GM18498 (cell line): ENCODE data around the gene PRPF6.
"Not testable (repeated sequence)": the region's sequence is repeated elsewhere in the genome, so short reads cannot be mapped to it uniquely, and the experiment has no call there.

Experiments
- ATAC-seq: cut with Tn5 transposase; IDR thresholded peaks from one replicate; pipeline ENCODE4 v1.9.1; 2021; ENCODE audit warnings: mild to moderate bottlenecking, moderate library complexity; ENCODE audit not compliant: unreplicated experiment

PRPF6 gene

DNA sequence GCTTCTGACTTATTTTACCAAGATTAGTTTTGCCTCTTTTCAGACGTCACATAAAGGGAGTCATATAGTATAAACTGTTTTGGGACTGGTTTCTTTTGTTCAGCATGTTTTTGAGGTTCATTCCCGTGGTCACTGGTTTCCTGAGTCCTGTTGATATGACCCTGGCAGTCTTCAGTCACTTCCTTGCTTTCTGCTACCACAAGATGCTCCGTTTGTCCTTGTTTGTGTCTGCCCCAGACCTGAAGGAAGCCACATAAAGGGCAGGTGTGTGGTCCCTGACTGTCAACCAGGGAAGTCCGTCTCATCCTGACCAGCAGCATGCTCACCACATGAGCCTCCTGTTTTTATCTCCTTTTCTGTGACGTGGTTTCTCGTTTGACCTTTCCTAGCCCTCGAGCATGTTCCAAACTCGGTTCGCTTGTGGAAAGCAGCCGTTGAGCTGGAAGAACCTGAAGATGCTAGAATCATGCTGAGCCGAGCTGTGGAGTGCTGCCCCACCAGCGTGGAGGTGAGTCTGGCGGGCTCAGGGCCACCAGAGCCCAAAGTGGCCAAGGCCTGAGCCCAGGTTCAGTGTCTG is 29.0 kb downstream of the PRPF6 start:
- no peak for ATAC-seq

DNA sequence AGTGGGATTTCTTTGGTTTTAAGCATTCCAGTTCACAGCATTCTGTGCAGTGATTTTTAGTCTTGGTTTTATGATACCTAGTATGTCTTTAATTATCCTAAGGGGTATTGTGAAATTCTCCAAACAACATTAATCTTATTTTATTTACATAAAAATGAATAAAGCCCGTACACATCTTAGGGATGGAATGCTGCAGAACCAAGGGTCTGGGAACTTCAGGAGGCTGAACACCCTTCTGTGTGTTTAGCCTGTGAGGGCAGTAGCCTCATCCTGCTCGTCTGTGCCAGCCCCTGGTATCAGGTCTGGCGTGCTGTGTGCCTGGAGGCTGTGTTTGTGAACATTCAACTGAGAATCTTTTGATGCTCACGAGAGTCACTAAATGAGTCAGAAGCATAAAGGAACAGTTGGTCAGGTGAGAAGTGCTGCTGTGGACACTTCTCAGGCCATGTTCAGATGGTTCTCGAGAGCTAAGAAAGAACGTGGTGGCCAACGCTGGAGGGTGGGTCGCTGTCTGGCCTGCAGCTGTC is 29.8 kb downstream of the PRPF6 start:
- ATAC-seq: peak; percentile 54

DNA sequence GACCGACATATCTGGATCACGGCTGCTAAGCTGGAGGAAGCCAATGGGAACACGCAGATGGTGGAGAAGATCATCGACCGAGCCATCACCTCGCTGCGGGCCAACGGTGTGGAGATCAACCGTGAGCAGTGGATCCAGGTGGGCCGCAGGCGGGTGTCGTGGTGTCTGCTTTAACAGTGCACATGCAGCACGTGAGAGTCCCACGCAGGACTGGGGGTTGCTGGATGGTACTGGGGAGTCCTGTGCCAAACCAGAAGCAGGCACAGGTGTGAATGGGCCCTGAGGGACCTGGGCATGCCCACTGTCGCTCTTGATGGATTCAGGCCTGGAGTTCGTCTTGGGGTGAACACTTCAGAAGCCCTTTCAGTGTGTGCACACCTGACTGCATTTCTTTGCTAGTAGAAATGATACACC is 30.4 kb downstream of the PRPF6 start:
- peak; percentile 33 for ATAC-seq

DNA sequence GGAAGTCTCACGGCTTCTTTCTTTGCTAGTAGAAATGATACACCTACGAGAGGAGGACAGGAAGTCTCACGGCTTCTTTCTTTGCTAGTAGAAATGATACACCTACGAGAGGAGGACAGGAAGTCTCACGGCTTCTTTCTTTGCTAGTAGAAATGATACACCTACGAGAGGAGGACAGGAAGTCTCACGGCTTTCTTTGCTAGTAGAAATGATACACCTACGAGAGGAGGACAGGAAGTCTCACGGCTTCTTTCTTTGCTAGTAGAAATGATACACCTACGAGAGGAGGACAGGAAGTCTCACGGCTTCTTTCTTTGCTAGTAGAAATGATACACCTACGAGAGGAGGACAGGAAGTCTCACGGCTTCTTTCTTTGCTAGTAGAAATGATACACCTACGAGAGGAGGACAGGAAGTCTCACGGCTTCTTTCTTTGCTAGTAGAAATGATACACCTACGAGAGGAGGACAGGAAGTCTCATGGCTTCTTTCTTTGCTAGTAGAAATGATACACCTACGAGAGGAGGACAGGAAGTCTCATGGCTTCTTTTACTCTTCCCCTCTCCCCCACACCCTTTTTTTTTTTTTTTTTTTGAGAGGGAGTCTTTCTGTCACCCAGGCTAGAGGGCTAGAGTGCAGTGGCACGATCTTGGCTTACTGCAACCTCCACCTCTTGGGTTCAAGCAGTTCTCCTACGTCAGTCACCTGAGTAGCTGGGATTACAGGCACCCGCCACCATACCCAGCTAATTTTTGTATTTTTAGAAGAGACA is 31.6 kb downstream of the PRPF6 start:
- not testable (repeated sequence) for ATAC-seq

DNA sequence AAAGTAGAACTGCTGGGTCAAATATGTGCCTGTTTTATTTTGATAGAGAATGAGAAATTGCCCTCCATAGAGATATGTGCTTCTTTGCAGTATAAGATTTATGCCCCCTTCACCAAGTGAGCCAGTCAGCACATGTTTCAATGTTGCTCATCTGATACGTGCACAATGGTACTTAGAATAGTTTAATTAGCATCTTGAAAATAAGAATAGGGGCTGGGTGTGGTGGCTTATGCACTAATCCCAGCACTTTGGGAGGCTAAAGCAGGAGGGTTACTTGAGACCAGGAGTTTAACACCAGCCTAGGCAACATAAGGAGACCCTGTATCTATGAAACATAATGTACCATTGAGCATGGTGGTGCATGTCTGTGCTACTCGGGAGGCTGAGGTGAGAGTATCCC is 34.7 kb downstream of the PRPF6 start:
- ATAC-seq: no peak

DNA sequence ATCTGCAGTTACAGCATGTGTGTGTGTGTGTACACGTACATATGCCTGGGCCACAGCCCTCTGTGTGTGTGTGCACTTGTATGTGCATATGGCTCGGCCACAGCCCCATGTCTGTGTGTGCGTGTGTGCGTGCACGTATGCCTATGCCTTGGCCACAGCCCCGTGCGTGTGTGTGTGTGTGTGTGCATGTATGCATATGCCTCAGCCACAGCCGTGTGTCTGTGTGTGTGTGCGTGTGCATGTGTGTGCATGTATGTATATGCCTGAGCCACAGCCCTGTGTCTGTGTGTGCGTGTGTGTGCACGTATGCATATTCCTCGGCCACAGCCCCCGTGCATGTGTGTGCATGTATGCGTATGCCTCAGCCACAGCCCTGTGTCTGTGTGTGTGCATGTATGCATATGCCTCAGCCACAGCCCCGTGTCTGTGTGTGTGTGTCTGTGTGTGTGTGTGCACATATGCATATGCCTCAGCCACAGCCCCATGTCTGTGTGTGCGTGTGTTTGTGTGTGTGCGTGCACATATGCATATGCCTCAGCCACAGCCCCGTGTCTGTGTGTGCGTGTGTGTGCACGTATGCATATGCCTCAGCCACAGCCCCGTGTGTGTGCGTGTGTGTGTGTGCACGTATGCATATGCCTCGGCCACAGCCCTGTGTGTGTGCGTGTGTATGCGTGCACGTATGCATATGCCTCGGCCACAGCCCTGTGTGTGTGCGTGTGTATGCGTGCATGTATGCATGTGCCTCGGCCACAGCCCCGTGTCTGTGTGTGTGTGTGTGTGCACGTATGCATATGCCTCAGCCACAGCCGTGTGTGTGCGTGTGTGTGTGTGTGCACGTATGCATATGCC is 40.4 kb downstream of the PRPF6 start:
- ATAC-seq: no peak

DNA sequence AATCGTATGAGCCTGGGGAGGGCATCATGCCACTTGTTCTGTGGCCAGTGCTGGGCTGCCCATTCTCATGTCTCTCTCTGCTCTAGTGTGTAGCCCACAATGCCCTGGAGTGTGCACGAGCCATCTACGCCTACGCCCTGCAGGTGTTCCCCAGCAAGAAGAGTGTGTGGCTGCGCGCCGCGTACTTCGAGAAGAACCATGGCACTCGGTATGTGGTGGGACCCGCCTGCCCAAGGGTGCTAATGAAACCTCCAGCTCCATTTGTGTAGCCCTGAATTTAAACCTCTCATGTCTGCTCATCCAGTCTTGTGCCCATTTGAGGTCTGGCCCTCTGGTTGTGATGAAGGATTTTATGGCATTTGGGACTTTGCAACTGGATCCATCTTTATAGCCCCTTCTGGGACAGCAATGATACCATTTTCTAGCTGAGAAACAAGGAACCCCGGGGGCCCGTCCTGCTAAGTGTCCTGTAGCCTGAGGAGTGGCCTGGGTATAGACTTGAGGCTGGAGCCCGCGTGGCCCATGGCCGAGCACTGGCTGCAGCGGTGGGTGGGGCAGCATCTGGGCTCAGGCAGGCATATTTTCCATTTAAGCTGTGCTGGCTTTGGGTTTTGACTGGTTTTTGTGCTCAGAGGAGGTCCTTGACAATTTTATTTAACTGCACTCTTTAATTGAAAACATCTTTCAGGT is 41.9 kb downstream of the PRPF6 start:
- ATAC-seq: no peak

DNA sequence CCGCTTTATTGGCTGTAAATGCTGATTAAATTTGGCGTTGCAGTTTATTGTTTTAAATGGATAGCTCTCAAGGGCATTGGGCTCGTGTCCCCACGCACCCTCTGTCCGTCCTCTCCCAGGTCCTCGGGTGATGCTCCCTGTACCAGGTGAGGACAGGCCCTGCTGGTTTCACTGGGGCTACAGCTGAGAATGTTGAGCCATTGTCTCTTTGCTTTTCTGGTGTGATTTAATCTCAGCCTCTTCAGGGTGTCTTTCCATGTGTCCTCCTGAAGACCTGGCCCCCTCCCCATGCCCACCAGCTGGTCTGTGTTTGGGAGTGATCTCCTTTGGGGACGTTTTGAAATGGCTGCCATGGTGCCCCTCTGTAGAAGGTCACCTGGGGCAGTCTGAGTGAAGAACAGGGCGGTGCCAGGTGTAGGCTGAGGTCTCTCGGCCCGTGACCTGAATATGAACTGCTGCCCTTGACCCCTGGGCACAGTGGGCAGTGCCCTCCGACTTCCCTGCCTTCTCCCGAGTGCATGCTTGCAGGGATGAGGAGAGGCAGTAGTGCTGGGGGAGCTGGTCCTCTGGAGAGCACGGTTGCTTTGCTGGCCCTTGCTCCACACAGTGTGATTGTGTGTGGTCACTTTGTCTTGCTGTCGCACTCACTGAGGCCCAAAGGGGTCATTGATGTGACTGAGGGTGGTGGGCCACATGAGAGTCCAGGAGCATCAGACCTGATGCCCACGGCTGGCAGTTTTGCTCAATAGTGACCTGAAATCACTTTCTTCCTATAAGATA is 42.6 kb downstream of the PRPF6 start:
- ATAC-seq: no peak

DNA sequence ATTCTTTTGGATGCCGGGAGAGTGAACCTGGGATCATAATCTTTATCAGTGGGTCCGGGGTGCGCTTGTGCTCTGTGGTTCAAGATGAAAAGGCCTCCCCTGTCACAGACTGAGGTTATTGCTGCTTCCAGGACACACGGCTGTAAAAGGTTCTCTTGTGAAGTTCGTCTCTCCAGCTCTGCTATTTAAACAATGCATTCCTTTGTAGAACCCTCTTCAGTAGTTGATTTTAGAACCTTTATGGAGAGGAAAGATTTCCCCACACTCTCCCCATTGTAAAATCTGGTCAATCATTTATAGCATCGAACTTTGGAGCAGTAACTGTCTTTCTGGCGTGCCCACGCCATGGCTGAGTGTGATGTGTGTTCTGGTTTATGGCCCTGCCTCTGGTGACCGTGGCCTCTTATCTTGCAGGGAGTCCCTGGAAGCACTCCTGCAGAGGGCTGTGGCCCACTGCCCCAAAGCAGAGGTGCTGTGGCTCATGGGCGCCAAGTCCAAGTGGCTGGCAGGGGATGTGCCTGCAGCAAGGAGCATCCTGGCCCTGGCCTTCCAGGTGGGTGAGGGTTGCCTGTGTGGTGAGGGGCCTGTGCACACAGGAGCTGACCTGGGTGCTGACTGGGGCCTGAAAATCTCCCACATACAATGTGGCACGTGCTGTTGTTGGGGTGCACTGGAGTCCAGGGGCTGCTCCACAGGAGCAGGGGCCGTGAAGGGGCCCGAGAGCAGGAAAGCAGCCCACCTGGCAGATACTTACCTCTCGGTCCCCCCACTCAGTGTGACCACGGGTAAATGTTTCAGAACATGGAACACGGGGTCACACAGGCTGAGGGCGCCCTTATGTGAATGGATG is 43.4 kb downstream of the PRPF6 start:
- no peak for ATAC-seq

DNA sequence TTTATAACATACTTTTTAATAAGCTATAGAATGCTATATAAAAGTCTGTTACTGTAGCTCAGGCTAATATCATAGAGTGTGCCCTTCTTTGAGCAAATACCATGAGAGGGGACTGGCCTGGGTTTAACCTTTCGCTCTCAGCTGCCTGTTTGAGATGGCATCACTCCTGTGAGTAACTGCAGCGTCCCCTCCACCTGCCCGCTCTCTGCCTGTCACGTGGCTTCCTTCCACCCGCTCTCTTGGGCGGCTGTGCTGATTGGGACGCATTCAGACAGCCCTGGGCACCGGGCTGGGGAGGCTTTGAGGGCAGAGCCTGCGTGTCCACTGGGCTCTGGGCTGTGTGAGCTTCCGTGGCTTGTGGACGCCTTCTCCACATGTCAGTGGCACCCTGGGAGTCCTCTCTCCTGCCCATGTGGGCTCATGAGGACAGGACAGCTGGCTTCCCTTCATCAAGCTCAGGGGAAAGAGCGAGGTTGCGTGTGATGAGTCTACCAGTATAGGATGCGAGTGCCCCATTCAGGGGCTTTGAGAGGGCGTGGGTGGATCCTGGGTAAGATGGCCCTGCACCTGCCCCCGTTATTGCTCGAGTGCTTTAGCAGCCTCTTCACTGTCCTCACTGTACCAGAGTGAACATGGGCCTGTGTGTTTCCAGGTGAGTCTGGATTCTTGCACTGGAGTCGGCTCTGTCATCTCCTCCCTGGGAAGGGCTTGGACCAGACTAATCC is 44.3 kb downstream of the PRPF6 start:
- ATAC-seq: no peak

DNA sequence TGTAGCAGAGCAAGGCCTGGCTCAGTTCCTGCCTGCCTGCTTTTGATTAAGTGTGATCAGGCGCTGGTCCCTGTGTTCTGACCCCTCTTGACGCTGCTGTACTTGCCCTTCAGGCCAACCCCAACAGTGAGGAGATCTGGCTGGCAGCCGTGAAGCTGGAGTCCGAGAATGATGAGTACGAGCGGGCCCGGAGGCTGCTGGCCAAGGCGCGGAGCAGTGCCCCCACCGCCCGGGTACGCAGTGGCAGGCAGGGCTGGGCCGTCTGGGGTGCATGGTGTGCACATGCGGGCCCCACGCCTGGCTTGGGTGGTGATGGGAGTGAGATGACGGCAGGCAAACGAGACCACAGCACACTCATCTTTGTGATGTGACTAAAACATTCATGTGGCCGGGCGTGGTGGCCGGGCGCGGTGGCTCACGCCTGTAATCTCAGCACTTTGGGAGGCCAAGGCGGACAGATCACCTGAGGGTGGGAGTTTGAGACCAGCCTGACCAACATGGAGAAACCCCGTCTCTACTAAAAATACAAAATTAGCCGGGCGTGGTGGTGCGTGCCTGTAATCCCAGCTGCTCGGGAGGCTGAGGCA is 45.0 kb downstream of the PRPF6 start:
- ATAC-seq: no peak

DNA sequence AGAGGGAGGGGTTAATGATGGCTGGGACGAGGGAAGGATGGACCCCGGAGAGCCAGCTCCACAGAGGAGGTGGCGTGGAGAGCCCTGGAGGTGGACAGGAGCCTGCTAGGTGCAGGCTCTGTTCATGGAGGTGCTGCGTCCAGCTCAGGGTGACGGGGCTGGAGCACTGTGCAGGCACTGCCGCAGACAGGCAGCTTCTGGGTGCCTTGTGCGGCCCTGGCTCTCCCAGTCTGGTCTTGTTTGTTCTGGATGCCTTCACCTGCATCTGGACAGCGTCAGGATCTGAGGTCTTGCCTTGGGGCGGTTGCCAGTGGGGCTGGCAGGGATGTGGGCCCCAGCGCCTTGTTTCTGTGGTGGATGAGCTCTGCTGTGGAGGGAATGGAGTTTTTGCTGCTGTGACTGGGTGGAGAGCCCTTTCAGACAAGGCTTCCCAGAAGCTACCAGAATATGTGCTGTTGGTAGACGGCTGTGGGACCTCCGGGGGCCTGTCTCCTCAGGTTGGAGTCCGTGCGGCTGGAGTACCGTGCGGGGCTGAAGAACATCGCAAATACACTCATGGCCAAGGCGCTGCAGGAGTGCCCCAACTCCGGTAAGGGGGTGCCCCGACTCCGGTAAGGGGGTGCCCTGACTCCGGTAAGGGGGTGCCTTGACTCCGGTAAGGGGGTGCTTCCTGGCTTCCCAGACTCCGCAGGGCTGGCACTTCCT is 47.2 kb downstream of the PRPF6 start:
- no peak for ATAC-seq

DNA sequence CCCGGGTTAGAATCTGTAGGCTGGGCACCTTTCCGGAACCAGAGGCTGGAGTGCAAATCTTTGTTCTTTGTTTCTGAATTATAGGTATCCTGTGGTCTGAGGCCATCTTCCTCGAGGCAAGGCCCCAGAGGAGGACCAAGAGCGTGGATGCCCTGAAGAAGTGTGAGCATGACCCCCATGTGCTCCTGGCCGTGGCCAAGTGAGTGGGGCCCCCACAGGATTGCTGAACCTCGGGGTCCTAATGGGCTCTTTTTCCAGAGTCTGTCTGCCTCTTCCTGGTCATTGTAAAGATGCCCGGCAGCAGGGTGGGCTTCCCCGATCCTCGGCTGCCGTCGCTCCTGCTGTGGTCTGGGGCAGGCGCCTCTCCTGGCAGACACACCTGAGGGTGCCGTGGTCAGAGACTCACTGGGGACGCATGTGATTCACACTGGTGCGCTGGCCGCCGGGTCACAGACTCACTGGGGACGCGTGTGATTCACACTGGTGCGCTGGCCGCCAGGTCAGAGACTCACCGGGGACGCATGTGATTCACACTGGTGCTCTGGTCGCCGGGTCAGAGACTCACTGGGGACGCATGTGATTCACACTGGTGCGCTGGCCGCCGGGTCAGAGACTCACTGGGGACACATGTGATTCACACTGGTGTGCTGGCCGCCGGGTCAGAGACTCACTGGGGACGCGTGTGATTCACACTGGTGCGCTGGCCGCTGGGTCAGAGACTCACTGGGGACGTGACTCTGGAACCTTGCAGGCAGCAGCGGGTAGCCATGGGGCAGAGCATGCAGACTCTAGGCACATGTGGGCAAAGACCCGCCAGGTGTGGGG is 48.6 kb downstream of the PRPF6 start:
- no peak for ATAC-seq

DNA sequence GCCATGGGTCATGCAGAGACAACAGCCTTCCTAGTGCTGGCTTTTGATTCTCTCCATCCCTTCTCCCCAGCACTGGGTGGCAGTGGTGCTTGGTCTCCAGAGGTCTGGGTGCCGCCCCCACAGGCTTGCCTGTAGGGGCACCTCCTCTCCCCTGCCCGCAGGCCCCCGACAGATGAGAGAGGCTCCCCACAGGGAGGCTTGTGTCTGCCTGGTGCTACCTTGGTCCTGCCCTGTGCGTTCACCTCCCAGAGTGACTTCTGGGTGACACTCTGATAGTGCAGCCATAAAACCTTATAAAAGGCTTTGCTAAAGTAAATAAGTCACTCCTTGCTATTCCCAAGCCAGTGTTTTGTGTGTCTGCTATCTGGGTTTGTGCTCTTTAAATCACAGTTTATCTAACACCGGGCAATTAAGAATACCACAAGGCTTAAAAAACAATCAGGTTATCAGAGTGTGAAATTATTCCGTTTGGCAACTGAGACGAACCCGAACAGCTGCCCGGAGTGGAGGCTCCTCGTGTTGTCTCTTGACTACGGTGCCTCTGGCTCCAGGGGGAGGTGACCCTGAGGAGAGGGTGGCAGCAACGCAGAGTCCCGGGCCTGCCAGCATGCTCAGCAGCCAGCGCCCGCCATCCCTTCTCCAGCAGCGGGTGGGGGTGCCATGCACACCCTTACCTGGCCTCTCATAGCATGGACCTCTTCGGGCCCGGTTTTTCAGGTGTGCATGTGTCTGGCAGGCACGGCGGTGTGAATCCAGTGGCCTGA is 49.6 kb downstream of the PRPF6 start:
- ATAC-seq: no peak

DNA sequence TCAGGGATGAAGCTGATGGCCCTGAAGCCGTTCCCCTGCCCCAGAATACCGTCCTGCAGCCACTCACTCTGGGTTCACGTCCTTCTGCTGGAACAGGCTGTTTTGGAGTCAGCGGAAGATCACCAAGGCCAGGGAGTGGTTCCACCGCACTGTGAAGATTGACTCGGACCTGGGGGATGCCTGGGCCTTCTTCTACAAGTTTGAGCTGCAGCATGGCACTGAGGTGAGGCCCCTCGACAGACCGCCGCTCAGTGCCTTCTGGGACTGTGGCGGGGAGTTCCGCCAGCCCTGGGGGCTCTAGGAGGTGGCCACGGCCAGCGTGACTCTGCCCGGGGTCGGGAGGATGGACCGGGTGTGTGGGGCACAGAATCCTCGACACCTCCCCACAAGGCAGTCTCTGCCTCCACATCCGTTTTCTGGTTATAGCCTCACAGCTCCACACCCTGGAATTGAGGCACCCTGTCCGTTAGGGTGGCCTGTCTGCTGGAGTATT is 50.9 kb downstream of the PRPF6 start:
- ATAC-seq: no peak
